NCI-H1105 (cell line): ENCODE measurements around the gene COL6A3.

Experiments used
- DNase-seq: peaks from one replicate; lab custom pipeline; 2025; lab: John Stamatoyannopoulos, UW

COL6A3 gene

DNA sequence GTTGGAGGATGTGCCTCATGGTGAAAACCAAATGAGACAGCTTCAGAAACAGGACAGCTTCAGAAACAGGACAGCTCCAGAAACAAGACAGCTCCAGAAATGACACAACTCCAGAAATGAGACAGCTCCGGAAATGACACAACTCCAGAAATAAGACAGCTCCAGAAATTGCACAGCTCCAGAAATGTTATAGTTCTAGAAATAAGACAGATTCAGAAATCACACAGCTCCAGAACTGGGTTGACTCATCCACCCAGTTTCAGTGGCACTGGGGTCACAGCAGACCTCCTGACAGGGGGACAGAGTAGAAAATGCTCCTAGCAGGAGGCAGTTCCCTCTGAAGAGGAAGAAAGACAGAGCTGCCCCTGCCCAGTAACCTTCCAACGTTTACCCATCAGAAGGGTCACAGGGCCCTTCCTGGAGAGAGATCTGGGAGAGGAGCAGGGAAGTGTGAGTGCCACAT lies 26.9 kb upstream of the COL6A3 start:
- no peak for DNase-seq

DNA sequence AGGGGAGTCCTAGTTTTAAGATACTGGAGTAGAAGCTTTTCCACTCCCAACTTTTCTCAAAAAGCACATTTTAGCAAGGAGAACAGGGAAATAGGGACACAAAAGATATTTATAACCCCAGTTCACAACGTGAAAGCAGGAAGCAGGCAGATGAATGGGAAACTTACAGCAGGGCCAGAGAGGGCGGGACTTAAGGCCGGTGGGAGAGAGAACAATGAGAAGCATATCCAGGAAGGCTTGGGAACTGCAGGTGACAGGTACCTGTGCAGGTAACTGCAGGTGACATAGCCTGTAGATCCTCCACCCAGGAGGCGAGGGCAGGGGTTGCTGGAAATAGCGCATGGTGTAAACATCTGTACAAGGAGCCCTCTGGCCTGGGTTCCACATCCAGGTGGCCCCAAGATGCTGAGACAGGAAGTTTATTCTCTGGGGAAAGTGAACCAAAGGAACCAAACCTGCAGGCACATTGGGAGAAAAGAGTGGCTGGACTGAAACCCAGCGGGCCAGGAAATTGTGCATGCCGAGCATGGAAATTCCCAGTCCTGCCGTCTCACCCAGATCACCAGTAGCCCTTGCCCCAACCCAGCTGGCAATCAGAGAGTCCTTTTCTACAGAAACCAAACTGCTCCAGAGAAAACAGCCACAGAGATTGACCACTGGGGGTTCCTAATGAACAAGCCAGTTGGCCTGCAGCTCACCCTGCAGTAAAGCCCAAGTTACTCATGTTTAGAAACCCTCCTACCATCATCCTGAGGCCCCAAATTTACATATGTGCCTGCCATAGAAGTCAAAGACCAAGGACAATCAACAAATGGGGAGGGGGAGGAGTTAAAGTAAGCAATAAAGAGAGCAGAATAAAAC lies 24.3 kb upstream of the COL6A3 start:
- DNase-seq, result no peak

DNA sequence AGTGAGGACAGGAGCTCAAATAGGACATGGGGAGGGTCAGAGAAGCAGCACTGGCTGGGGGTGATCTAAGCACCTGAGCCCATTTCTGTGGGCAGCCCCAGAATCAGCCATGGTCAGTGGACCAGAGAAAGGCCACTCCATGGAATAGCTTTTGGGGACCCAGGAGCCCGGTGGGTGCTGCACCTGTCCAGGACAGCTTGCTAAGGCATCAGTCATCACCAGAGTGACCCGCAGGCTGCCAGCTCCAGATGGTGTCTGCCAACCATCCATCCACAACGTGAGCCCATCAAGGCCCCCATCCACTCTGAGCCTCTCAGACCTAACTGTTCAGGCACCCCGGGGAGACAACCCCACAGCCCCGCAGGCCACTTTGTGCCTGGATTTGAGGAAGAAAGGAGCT lies 23.6 kb upstream of the COL6A3 start:
- DNase-seq, result no peak

DNA sequence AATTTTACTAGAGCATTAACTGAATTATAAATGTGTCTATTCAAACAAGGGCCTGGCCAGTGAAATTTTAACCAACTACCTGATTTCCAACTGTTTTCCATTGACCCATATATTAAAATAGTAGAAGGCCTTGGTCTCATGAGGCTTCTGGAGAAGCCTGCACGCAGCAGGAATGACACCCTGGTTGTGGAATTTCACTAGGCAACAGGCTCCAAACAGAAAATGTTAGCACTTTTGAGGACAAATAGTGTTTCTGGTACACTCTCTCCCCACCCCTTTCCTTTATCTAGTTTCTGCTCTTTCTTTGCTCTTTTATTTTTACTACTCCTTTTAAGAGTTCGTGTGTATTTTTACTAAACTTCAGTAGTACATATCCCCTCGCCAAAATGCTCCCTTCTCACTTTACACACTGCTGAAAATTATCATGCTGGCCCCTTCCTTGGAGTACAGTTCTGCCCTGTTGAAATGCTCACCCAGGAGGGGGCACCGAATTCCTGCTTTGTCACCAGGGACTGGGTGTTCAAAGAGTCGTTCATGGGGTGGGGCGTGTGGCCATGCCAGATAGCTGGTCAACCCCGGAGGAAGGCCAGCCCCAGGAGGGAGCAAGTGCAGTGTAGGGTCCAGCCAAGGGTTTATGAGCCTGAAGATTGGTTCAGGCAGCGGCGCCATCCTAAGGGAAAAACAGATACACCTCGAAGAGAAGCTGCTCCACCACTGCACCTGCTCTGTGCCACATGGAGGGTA lies 22.1 kb upstream of the COL6A3 start:
- no peak for DNase-seq

DNA sequence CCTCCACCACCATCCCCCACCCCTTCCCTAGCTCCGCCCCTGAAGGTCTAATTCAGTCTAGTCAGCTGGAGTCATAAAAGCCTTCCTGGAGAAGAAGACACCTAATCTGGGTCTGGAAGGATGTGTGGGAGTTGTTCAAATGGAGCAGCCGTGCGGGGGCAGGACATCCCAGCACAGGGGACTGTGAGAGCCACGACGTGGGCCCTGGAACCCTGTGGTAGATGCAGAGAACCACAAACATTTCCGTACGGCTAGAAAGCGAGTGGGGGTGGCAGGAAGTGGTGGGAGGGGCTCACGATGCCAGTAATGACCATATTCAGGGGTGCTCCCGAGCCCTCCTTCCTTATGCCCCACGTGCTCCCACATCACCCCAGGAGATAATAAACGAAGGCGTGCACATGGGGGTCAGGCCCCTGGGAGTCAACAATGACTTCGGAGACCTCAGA lies 20.9 kb upstream of the COL6A3 start:
- DNase-seq, result no peak

DNA sequence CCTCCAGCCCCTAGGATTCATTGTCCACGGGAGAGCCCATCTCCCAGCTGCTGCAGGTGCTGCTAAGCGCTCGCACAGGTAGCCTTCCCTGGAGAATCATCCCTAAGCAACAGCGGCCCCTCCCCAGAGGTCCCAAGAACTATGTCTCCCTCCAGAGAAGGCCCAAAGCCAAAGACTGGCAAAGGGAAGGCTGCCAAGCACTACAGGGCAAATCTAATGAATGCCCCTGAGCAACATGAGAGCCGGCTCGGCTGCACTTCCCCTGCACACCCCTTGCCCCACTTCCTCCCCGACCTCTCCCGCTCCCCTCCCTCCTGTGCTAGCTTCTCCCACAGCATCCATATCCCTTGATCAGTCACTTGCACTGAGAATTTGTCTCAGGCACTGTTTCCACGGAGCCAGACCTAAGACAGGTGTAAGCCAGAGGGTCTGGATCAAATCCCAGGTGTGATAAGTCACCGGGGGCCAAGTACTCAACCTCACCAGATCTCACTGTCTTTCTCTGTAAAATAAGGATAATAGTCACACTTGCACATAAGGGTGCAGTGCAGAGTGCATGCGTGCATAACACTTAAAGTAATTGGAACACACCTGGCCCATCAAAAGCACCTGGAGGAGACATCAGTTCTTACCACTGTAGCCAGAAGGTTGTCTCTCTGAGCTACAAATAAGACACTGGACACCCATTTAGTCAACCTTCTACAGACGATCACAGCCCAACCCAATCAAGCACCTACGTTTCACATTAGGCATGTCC lies 20.1 kb upstream of the COL6A3 start:
- peak; percentile 47 for DNase-seq

DNA sequence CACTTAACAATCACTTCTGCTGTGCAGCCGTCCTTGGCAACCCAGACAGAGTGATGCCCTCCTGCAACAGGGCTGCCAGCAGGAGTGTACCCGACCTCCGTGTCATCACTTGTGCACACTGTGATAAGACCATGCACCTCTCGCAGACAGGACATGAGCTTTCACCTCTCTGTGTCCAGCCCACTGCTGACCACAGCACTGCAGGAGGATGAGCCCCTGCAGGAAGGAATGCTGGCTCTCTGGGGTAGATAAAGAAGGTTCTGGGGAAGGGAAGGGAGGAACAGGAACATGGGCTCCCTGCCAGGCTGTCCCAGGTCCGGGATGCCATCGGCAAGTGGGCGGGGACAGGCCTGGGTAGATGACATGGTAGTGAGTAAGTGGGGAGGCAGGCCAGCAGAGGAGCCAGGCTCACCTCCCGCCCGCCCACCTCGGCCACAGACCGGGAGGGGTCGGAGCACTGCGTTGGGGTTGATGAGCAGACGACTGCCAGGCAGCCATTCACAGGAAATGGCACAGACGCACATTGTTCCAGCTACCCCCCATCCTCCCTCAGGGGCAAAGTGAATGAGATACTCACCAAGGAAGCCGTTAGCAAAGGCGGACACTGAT lies 18.6 kb upstream of the COL6A3 start:
- DNase-seq, result no peak

DNA sequence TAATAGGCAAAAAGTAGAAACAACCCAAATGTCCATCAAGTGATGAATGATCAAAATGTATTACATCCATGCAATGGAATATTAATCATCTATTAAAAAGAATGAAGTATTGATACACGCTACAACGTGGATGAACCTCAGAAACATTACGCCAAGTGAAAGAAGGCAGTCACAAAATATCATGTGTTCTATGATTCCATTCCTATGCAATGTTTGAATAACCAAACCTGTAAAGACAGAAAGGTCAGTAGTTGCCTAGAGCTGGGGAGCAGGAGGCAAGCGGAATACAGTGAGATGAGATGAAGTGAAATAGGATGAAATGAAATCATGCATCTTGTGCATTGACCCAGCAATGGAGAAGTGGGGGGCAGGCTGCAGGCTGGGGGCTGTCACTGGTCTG lies 17.9 kb upstream of the COL6A3 start:
- DNase-seq, result no peak

DNA sequence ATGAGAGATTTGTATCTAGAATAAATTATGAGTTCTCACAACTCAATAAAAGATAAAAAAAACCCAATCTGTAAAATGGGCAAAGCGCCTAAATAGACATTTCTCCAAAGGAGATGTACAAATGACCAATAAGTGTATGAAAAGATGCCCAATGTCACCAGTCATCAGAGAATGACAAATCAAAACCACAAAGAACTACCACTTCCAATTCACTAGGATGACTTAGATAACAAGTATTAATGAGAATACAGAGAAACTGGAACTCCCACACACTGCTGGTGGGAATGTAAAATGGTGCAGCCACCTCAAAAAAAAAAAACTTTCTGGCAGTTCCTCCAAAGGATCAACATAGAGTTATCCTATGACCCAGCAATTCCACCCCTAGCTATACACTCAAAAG lies 17.4 kb upstream of the COL6A3 start:
- no peak for DNase-seq

DNA sequence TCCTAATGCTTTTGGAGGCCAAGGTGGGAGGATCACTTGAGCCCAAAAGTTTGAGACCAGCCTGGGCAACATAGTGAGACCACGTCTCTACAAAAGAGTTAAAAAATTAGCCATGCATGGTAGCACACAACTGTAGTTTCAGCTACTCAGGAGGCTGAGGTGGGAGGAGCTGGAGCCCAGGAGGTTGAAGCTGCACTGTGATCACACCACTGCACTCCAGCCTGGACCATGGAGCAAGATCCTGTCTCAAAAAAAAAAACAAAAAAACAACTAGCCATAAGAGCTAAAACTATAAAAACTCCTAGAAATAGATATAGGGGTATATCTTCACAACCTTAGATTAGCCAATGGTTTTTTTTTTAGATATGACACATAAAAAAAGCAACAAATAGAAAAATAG lies 16.9 kb upstream of the COL6A3 start:
- DNase-seq, result no peak

DNA sequence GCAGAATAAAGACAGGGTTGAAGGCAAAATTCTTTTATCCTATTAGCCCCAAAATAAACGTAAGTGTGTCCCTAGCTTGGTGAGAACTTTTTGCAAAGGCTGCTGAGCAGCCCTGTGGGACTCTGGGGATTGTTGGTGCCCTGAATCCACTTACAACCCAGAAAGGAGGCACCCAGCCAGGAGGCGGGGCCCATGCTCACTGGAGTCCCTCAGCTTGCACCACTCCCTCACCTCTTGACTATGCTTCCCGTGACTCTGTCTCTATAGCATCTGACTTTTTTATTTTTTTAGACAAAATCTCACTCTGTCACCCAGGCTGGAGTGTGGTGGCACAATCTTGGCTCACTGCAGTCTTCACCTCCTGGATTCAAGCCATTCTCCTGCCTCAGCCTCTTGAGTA lies 15.8 kb upstream of the COL6A3 start:
- no peak for DNase-seq

DNA sequence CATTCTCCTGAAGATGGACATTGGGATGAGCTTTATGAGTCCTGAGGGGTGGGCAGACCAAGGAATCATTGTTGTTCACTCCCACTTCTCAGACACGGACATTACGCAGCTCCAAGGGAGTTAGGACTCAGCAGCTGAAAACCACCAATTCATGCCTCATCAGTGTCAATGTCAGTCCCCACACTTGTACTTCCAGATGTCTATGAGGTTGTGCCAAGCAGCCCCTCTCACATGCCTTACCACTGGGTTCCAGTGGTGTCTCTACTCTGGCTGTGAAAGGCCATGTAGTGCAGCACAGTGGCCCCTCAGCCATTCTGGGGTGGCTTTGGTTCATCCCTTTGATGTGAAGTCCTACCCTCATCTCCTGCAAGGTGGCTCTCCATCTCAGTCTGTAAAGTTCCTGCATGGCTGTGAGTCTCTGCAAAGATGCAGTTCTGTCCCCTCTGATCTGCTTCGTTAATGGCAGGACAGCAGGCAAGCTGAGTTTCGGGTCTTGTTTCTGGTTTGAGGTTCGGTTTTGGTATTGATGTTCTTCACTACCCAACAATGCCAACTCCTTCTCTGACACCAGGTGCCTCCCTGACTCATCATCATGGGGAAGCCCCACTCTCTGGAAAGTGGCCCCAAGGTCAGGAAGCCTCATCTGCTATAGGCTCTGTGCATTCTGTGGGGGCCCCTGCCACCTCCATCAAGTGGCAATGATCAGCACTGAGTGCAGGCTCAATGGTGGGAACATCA lies 14.0 kb upstream of the COL6A3 start:
- DNase-seq, result no peak

DNA sequence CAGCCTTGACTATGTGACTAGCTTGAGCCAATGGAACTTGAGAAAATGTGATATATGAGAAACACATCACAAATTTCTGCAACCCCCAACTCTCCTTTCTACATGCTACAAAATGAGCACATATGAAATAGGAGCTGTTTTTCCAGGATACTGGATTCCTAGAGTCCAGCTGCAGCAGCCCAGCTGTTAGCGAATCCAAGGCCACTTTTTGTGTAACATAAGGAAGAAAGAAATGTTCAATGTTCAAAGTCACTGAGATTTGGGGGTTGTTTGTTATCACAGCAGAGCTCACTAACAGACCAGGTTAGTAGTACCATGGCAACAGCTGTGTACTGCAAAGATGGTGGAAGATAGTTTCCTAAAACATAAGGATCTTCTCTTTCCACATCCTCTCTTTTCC lies 12.6 kb upstream of the COL6A3 start:
- DNase-seq, result no peak

DNA sequence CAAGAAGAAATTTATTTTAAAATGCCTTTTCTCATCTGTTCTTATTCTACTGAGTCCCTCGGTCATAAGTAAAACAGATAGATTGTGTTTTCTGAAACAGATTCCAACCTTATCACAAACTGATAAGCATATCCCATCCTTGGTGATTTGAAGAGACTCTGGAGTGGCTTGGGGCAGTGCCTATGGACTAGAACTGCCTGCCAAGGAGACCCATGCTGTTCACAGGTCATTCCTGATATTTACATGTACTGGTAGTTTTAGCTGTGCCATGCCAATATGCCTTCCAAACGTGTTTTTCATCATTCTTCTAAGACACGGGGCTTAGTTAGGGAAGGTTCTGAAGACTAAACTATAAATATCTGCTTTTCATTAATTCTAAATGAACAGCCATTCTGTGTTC lies 11.4 kb upstream of the COL6A3 start:
- DNase-seq, result no peak

DNA sequence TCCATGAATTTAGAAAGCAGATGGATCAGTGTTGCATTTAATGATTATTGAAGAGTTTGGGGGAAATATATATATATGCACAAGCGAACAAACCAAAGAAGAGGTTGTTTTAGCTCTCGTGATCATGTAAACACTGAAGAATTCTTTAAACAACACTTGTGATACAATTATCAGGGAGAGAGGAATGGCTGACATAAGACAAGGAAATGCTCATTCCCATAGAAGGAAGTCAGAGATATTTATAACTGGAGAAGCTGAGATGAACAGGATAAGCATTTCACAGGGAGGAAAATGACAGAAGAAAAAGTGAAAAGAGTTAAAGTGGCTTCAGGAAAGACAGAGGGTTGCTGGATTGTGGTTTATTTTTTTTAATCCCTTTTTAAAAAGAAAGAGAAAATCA lies 10.6 kb upstream of the COL6A3 start:
- DNase-seq, result no peak

DNA sequence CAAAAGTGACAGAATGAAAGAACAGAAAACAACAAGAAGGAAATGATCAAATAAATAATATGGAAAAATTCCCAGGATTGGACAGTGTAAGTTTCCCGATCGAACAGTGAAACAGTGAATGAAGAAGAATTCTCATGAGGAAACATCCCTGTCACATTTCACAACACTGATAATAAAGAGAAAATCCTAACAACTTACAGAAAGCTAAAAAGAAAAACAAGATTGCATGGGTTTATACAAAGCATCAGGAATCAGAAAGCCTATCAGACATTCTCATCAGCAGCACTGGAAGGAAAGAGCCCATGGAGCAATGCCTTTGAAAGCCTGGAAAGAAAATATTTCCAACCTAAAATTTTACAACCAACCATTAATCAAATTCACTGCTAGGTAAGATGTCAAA lies 9.9 kb upstream of the COL6A3 start:
- DNase-seq, result no peak

DNA sequence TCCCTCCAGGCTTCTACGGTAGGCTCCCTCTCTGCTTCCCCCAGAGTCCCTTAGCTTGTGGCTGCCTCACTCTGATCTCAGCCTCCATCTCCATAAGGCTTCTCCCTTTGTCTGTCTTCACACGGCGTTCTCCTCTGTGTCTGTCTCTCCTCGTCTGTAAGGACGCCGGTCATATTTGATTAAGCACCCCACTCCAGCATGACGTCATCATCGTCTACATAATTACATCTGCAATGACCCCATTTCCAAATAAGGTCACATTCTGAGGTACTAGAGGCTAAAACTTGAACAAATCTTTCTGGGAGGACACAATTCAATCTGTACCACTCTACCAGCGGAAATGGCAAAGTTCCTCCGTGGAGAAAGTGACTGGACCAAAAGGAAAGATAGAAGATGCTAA lies 8.3 kb upstream of the COL6A3 start:
- no peak for DNase-seq

DNA sequence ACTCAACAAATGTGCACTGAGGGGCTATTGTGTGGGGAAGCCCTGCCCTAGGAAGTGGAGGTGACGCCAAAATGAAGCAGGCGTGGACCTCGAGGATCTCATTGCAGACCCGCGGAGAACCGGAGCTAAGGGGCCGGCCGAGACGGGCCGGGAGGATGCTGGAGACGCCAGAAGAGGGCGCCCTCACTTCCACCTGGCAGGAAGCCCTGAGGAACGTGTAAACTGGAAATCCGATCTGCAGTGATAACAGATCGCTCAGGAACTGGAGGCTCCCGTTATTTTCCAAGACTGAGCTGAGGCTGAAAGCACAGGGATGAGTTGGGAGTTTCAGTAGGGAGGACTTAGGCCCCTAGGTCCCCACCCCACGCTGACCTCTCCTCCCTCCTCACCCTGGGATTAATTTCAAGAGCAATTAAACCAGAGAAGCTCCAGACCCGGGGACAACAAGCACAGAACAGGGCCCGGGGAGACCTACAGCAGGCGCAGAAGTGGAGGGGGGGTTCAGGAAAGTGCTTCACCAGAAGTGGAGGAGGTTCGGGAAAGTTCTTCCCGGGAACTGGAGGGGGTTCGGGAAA lies 7.7 kb upstream of the COL6A3 start:
- DNase-seq, result peak; percentile 54

DNA sequence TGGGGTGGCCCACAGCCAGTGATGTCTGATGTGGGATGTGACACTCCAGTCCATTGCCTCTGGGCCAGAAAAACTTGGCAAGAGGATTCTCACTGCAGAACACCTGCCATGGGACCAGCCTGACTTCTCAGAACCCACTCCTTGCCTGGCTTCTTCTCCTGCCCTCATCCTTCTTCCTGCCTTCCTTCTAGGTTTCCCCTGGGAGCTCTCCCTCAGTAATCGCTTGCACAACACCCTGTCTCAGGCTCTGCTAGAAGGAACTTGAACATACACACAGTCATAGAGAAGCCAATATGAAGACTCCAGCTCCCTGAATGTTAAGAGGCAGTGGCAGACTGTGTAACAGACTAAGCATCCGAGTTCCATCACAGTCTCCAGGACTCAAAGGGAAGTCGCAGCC lies 4.3 kb upstream of the COL6A3 start:
- no peak for DNase-seq

DNA sequence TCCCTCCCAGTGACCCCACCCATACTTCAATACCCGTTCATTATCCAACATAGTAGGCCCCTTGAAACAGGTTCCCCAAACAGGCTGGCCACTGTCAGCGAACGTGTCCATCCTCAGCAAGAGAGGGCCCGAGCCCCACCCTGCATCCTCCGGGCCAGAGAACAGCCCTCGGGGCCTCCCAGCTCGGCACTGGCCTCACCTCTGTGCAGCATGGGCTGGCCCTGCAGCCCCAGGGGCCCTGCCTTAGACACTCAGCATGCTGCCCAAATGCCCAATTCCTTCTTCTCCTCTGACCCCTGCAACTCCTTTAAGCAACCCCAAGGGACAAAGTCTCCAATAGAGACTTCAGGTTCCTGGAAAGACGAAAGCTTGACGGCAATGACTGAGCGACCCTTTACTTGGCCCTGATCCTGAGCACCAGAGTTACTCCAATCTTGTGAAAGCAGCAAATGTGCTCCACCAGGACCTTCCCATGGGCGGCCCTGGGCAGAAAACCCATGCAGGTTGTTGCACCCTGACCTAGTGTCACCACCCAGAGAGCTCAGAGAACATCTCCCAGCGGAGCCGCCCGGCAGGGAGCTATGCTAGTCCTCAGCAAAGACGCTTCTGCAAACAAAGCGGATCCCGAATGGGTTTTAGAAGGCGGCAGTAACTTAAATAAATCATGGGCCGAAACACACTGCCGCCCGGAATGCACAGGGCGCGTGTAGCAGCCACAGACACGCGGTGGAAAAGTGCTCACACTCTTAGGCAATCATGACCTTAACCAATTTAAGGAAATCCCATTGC lies 782 bp downstream of the COL6A3 start:
- DNase-seq, result no peak
